Kidney capillary endothelial cell (primary cell): Measurements from ENCODE around the gene OXTR.

Experiments used
- DNase-seq: peaks from one replicate; pipeline ENCODE4 v3.0.0-alpha.2; 2018; ENCODE audit warnings: low spot score

The OXTR gene

GRCh38 chr3:8769088-8769822 lies at the start of gene OXTR:
Gene OXTR (minus strand): TSS chr3:8769613. CDS start chr3:8768187, 1,426 bp downstream.
- DNase-seq: peak; percentile 65

DNA sequence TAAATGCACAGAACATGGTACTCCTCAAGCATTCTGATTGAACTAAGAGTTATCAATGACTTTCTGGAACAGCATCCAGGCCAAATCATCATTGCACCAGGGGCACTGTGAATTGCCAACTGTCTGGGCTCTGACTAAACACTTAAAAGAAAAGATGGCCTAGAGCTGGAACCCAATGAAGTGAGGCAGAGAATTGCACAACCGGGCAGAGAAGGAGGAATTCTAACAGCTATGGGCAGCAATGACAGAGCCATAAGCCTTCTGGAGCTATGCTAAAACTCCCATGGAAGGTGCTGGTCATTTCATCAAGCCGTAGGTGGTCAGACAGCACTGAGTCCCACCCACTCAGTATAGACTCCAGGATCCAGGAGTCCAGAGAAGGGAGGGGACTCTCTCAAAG lies 48.1 kb upstream of the OXTR start:
- no peak for DNase-seq

DNA sequence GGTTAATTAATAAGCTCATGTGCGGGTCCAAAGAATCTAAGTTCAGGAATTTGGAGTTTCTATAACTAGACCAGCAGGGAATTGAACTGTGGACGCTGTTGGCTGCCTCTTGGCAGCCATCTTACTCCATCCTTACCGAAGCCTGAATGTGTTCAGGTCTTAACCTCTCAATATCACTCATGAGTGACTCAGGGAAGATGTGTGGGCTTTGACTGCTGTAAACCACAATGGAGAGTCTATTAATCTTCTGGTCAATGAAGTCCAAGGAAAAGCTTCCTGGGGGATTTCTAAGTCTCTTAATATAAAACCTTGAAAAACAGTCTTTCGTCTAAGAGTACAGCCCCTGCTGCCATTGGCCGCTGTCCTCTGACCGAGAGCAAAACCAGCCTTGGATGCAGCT lies 46.7 kb upstream of the OXTR start:
- no peak for DNase-seq

GRCh38 chr3:8813411-8813810 lies 44.0 kb upstream of the OXTR start:
- no peak for DNase-seq

- no peak for DNase-seq
These were observed 41.1 kb upstream of the OXTR start for GRCh38 chr3:8810561-8810960.

DNA sequence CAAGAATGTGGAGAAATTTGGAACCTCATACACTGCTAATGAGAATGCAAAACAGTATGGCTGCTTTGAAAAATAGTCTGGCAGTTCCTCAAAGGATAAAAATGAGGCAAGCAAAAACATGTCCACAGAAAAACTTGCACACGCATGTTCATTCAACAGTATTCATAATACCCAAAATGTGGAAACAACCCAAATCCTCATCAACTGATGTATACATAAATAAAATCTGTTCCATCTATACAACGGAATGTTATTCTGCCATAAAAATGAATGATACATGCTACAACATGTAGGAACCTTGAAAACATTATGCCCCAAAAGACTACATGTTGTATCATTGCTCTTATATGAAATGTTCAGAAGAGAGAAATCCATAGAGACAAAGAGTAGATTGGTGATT lies 36.4 kb upstream of the OXTR start:
- DNase-seq: no peak

- DNase-seq: no peak
These were observed 32.8 kb upstream of the OXTR start for GRCh38 chr3:8802256-8802655.

DNA sequence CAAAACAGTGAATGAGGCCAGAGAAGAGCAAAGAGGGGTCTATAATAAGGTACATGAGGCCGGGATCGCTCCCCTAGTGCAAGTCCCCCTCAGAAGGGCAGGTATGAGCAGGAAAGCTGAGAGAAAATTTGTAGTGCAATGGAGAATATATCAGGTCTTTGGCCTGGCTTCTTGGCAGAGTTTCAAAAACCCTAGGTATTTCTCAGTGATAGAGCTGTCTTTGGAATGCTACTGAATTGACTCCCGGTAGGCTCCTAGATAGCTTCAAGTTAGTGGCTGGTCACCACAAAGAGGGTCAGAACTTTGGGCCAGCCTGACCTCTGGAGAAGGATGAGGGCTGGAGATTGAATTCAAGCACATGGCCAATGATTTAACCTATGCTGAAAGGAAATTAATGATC lies 30.6 kb upstream of the OXTR start:
- no peak for DNase-seq

- DNase-seq: no peak
These were observed 24.8 kb upstream of the OXTR start for GRCh38 chr3:8794247-8794646.

GRCh38 chr3:8793242-8793641 lies 23.8 kb upstream of the OXTR start:
- DNase-seq: peak; percentile 83

GRCh38 chr3:8790529-8790928 lies 21.1 kb upstream of the OXTR start:
- DNase-seq: no peak

GRCh38 chr3:8784676-8785435 lies 15.4 kb upstream of the OXTR start:
- no peak for DNase-seq

DNA sequence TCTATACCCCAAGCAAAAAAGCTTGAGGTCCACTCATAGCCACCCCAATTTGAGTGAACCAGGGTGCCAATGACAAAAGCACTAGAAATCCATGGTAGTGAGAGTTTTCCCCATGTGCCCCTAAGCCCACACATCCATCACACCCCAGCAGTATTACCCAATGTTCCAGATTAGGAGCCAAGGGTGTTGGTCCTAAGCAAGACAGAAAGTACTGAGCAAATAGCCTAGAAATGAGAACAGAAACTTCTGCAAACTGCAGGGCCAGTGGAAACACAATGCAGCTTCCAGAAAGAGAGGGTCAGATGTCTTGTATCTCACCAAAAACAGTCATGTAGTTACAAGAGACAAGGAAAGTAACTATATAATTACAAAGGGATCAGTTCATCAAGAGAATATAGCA lies 10.9 kb upstream of the OXTR start:
- DNase-seq: no peak

DNA sequence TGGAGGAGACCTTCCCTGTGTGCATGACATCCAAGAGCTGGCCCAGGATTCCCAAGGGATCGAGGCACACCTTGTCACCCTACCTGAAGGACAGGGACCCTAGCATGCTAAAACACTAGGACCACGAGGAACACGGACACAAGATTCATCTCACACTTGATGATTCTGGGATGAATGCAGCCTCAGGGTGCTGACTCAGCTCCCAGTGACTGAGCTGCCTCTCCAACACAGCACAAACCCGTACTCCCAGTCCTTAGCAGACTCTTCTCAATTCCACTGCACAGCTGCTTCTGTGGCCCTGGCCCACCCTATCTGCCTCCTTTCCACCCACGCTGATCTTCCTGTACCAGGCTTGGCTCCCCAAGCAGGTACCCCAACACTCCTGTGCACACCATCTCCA lies 9.1 kb upstream of the OXTR start:
- DNase-seq: no peak

GRCh38 chr3:8777978-8778267 lies 8.5 kb upstream of the OXTR start:
- DNase-seq: no peak

DNA sequence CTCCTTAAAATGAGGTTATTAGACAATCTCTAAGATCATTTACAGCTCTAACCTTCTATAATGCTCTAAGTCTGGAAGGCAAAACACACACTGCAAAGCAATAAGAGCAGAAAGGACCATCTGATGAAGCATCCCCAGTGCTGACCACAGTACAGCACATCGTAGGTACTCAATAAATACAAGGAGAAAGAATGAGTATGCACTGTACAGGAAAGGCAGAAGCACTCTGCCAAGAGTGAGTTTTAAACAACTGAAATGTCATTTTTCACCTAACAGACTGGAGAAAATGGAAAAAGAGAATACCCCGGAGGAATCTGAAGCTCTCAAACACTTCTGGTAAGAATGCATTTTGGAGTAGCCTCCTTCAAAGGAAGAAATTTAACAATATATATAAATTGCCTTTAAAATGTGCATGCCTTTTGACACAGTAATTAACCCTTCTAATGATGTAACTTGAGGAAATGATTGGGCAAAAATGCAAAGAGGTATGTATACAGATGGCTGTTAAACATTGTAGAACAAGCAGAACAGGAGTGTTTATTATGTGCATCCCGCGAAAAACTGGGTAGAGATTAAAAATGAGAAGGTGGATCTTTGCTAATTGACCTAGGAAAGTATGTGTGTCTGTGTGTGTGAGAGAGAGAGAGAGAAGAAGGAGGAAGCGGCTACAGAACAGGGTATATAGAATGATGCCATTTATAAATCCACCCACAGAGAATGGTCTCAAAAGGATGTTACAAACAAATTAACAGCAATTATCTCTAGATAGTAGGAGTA lies 8.0 kb upstream of the OXTR start:
- no peak for DNase-seq

DNA sequence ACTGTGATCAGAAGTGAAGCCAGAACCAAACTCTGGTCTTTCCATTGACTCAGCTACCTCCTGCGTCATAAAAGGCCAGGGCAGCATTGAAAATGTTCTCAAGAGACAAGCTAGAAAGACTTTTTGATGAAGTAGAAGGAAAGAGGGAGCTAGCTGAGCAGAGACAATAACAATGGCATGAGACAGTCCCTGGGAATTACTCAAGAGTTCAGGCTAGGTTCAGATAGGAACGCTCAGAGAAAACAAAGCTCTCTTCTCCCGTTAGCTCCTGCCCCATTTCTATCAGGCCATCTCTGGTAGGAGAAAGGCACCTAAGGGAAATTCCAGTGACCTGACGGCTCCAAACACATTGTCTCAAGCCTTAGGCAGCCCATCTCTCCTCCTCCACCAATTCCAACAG lies 7.0 kb upstream of the OXTR start:
- DNase-seq: no peak

- no peak for DNase-seq
These were observed 6.2 kb upstream of the OXTR start for GRCh38 chr3:8775602-8776001.

GRCh38 chr3:8775181-8775580 lies 5.8 kb upstream of the OXTR start:
- DNase-seq: no peak

GRCh38 chr3:8773941-8774542 lies 4.6 kb upstream of the OXTR start:
- DNase-seq: no peak

GRCh38 chr3:8768364-8769087 lies 887 bp downstream of the OXTR start:
- DNase-seq: no peak
